Transverse colon (tissue), 4 donors: ENCODE measurements around the gene KIF3A.

Experiments used
- EP300 ChIP-seq: sonication (generic); formaldehyde crosslinking; IDR thresholded peaks from one replicate; pipeline ENCODE4 v1.6.1; 2017; ENCODE audit warnings: antibody characterized with exemption, low read depth
- POLR2A ChIP-seq: fragments of 450-650 bp; IDR thresholded peaks from one replicate; pipeline ENCODE4 v1.6.1; 2016; ENCODE audit warnings: antibody characterized with exemption, mild to moderate bottlenecking, moderate library complexity
- POLR2AphosphoS5 ChIP-seq, 3 donors: sonication (generic); formaldehyde crosslinking; IDR thresholded peaks; one replicate each; pipeline ENCODE4 v1.6.1; 2016; ENCODE audit warnings: antibody characterized with exemption in 3 of 3
- TF ChIP-seq, protein P1 (sequence below), 5 experiments: fragments of 200-600 bp in 3 of 5; fragments of 450-650 bp in 2 of 5; sonication (generic) in 3 of 5; IDR thresholded peaks; 1 replicate in 2 of 5; 2 replicates in 3 of 5; pipeline ENCODE4 v1.5.1; 2016 to 2017; ENCODE audit warnings: antibody characterized with exemption in 5 of 5, inconsistent platforms in 3 of 5, mild to moderate bottlenecking in 2 of 5, moderate library complexity in 1 of 5

DNA sequence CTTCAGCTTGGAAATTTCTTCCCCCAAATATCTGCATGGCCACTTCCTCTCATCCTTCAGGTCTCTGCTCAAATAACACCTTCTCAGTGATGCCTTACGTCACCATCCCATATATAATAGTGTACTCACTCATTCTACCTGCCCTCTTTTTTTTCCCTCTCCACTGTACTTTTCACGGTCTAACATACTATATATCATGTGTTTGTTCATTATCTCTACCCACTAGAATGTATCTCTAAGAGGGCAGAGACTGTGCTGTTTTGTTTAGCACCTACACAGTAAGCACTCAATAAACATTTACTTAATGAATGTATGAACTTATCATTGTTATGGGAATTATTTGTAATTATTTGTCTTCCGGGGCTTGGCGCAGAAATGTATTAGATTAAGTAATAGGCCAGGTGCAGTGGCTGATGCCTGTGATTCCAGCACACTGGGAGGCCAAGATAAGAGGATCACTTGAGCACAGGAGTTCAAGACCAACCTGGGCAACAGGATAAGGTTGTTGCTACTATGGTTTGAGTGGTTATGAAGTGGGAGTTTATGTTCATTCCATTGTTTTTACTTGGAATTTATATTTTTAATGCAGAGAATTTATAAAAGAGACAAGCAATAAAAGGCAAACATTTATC, 85.4 kb downstream of the KIF3A start:
- TF ChIP-seq EP300 (no peak), POLR2AphosphoS5 (IDR thresholded peaks at IDR 0.05) (no peak), POLR2A (no peak)
- TF ChIP-seq, protein P1, sequence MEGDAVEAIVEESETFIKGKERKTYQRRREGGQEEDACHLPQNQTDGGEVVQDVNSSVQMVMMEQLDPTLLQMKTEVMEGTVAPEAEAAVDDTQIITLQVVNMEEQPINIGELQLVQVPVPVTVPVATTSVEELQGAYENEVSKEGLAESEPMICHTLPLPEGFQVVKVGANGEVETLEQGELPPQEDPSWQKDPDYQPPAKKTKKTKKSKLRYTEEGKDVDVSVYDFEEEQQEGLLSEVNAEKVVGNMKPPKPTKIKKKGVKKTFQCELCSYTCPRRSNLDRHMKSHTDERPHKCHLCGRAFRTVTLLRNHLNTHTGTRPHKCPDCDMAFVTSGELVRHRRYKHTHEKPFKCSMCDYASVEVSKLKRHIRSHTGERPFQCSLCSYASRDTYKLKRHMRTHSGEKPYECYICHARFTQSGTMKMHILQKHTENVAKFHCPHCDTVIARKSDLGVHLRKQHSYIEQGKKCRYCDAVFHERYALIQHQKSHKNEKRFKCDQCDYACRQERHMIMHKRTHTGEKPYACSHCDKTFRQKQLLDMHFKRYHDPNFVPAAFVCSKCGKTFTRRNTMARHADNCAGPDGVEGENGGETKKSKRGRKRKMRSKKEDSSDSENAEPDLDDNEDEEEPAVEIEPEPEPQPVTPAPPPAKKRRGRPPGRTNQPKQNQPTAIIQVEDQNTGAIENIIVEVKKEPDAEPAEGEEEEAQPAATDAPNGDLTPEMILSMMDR (IDR thresholded peaks at IDR 0.05) = no peak
